Osteocyte (in vitro differentiated cells): Measurements from ENCODE around the gene NAT16. TPM values are rescaled to one million over a fixed set of nuclear protein-coding genes. Genes with fewer than 3 reads are reported as not detected.
A peak's percentile ranks its signal among the peaks of the same experiment; 100 is the strongest.
"Not testable (repeated sequence)": the region's sequence is repeated elsewhere in the genome, so short reads cannot be mapped to it uniquely, and the experiment has no call there.

Experiments
- DNase-seq: peaks from one replicate; pipeline ENCODE4 v3.0.0; 2021; ENCODE audit warnings: mixed read lengths; ENCODE audit not compliant: unreplicated experiment; ENCODE audit errors: extremely low spot score
- H3K27ac Mint-ChIP-seq: one replicate; pipeline ENCODE4 v1.8.0; 2021; ENCODE audit warnings: mild to moderate bottlenecking, mixed read lengths; ENCODE audit not compliant: unreplicated experiment
- H3K27me3 Mint-ChIP-seq: one replicate; pipeline ENCODE4 v1.8.0; 2021; ENCODE audit warnings: mixed read lengths; ENCODE audit not compliant: unreplicated experiment
- H3K36me3 Mint-ChIP-seq: one replicate; pipeline ENCODE4 v1.8.0; 2021; ENCODE audit warnings: mixed read lengths; ENCODE audit not compliant: unreplicated experiment
- H3K4me1 Mint-ChIP-seq: one replicate; pipeline ENCODE4 v1.8.0; 2021; ENCODE audit warnings: mixed read lengths; ENCODE audit not compliant: unreplicated experiment
- H3K4me3 Mint-ChIP-seq: one replicate; pipeline ENCODE4 v1.8.0; 2021; ENCODE audit warnings: mild to moderate bottlenecking, moderate library complexity, mixed read lengths; ENCODE audit not compliant: unreplicated experiment
- H3K9me3 Mint-ChIP-seq: one replicate; pipeline ENCODE4 v1.8.0; 2021; ENCODE audit warnings: mixed read lengths; ENCODE audit not compliant: unreplicated experiment
- CTCF ChIP-seq: fragments of 200-600 bp; sonication (generic); IDR thresholded peaks from 2 replicates; pipeline ENCODE4 v1.5.0; 2021; ENCODE audit warnings: antibody characterized with exemption, mild to moderate bottlenecking, moderate library complexity
- microRNA-seq: library from miRNA; unstranded; fragments of <30 nt; microRNA quantifications from one replicate; pipeline ENCODE4 v1.1.0, GENCODE V29; 2020; ENCODE audit not compliant: unreplicated experiment
- total RNA-seq: library from RNA; stranded (reverse); gene quantifications from 2 replicates; pipeline ENCODE4 v1.2.1, GENCODE V29; 2021

NAT16 gene
- total RNA-seq, 1 donor from 2014 or later = 0.16 TPM

GRCh38 chr7:101123703-101124068, 56.4 kb downstream of the NAT16 start:
- no peak for TF ChIP-seq CTCF
- Mint-ChIP-seq H3K36me3 (peaks cover 10% of the 10 kb centered on the region), H3K27me3 (no peaks in the 10 kb centered on the region), H3K27ac (peak overlapping the region; percentile 100), H3K4me1 (peaks cover 84% of the 10 kb centered on the region), H3K4me3 (no peak overlapping the region), H3K9me3 (no peaks in the 10 kb centered on the region)
- DNase-seq = no peak

- peaks cover 84% of the 10 kb centered on the region for H3K4me1 Mint-ChIP-seq
- no peak for DNase-seq
- peak overlapping the region; percentile 100 for H3K27ac Mint-ChIP-seq
These were observed 57.0 kb downstream of the NAT16 start for GRCh38 chr7:101122933-101123702.

GRCh38 chr7:101121991-101122932, 57.8 kb downstream of the NAT16 start:
- peak; percentile 94 for DNase-seq
- H3K27ac Mint-ChIP-seq = peak overlapping the region; percentile 100
- H3K4me3 Mint-ChIP-seq = peak overlapping the region; percentile 79
- H3K4me1 Mint-ChIP-seq = peaks cover 84% of the 10 kb centered on the region
- peaks cover 3% of the 10 kb centered on the region for H3K36me3 Mint-ChIP-seq
- no peaks in the 10 kb centered on the region for H3K27me3 Mint-ChIP-seq
- no peak for TF ChIP-seq CTCF
- H3K9me3 Mint-ChIP-seq = no peaks in the 10 kb centered on the region

More at GRCh38 chr7:101122933-101123702, 57.0 kb downstream of the NAT16 start:
- H3K4me3 Mint-ChIP-seq = no peak overlapping the region
- no peaks in the 10 kb centered on the region for H3K27me3 Mint-ChIP-seq
- TF ChIP-seq CTCF = no peak
- peaks cover 5% of the 10 kb centered on the region for H3K36me3 Mint-ChIP-seq
- no peaks in the 10 kb centered on the region for H3K9me3 Mint-ChIP-seq

- DNase-seq, H3K4me3 Mint-ChIP-seq, H3K9me3 Mint-ChIP-seq, H3K27me3 Mint-ChIP-seq, H3K36me3 Mint-ChIP-seq: not testable (repeated sequence)
- peak overlapping the region; percentile 100 for H3K27ac Mint-ChIP-seq
- peaks cover 83% of the 10 kb centered on the region for H3K4me1 Mint-ChIP-seq
These were observed 58.5 kb downstream of the NAT16 start for GRCh38 chr7:101121631-101121990.

Small RNAs within 50 kb of the gene (microRNA-seq; reads per million reads assigned to microRNA genes)
- not detected for gene MIR4653

Other genes starting within 250 kb of the NAT16 start
- gene MUC3A, start 230.8 kb downstream of the NAT16 start, total RNA-seq = not detected in 2 replicates
- gene MUC12, start 210.7 kb downstream of the NAT16 start, total RNA-seq = not detected in 2 replicates
- gene MUC17, start 160.2 kb downstream of the NAT16 start, total RNA-seq = not detected in 2 replicates
- gene TRIM56, start 94.8 kb downstream of the NAT16 start, total RNA-seq = 36.5 and 42.2 TPM in 2 replicates
- 266 and 328 TPM in 2 replicates for gene SERPINE1, start 53.2 kb downstream of the NAT16 start, total RNA-seq
- gene AP1S1, start 25.8 kb downstream of the NAT16 start, total RNA-seq = 52.9 and 57.9 TPM in 2 replicates
- 0.16 and 0.24 TPM in 2 replicates for gene VGF, start 14.7 kb downstream of the NAT16 start, total RNA-seq
- not detected in 2 replicates for gene MOGAT3, start 20.7 kb upstream of the NAT16 start, total RNA-seq
- 110 and 130 TPM in 2 replicates for gene PLOD3, start 37.3 kb upstream of the NAT16 start, total RNA-seq
- gene ZNHIT1, start 37.9 kb upstream of the NAT16 start, total RNA-seq = 64.0 and 66.9 TPM in 2 replicates
- gene CLDN15, start 57.5 kb upstream of the NAT16 start, total RNA-seq = 10.9 and 11.4 TPM in 2 replicates
- gene FIS1, start 64.8 kb upstream of the NAT16 start, total RNA-seq = 142 and 151 TPM in 2 replicates
- 25.2 and 29.3 TPM in 2 replicates for gene IFT22, start 141.5 kb upstream of the NAT16 start, total RNA-seq
- 124 and 128 TPM in 2 replicates for gene COL26A1, start 182.6 kb upstream of the NAT16 start, total RNA-seq